SW 1271 (cell line): ENCODE data around the gene PLEK.
"Not testable (repeated sequence)": the region's sequence is repeated elsewhere in the genome, so short reads cannot be mapped to it uniquely, and the experiment has no call there.

Source experiments
- DNase-seq, 2 experiments: peaks; one replicate each; lab custom pipeline; 2025; lab: John Stamatoyannopoulos, UW

The PLEK gene

DNA sequence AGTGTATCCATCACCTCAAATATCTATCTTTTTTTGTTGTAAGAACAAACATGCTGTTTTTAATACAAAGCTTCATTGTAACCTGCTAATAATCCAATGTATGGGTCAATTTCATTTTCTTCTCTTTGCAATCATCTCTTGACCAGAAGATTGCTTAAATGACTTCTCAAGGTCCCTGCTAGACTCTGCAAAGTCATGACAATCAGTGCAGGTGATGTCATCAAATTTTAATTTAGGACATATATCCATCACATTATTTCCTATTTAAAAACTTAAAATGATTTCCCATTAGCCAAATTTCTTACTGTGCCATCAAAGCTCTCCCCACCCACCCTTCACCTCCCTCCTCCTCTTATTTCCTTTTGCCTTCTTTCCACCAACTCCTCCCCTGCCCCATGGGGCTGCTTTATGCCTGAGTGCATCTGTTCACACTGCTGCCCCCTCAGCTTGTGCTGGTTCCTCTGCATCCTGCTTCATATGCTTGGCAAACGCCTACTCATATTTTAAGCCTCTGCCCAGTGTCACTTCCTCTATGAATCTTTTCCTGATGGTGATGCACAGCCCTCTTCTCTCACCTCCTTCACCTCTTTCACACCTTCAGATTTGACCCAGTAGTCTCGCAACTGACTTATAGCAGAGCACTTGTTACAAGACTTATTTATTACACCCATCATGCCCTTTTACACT is 20.3 kb downstream of the PLEK start:
- no peak for DNase-seq

- DNase-seq = no peak
Measured at GRCh38 chr2:68385907-68386287, 20.8 kb downstream of the PLEK start.

DNA sequence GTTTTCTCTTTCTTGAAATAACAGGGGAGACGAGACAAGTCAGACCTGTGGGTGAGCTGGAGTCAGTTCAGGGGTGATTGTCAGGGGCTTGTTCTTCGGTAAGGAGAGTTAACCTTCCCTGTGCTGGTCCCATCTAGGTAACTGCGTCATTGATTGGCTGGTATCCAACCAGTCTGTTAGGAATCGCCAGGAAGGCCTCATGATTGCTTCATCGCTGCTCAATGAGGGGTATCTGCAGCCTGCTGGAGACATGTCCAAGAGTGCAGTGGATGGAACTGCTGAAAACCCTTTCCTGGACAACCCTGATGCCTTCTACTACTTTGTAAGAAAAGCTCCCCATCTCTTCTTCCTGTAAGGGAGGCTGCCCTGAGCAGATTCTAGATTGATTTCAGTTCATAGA is 21.3 kb downstream of the PLEK start:
- no peak for DNase-seq

DNA sequence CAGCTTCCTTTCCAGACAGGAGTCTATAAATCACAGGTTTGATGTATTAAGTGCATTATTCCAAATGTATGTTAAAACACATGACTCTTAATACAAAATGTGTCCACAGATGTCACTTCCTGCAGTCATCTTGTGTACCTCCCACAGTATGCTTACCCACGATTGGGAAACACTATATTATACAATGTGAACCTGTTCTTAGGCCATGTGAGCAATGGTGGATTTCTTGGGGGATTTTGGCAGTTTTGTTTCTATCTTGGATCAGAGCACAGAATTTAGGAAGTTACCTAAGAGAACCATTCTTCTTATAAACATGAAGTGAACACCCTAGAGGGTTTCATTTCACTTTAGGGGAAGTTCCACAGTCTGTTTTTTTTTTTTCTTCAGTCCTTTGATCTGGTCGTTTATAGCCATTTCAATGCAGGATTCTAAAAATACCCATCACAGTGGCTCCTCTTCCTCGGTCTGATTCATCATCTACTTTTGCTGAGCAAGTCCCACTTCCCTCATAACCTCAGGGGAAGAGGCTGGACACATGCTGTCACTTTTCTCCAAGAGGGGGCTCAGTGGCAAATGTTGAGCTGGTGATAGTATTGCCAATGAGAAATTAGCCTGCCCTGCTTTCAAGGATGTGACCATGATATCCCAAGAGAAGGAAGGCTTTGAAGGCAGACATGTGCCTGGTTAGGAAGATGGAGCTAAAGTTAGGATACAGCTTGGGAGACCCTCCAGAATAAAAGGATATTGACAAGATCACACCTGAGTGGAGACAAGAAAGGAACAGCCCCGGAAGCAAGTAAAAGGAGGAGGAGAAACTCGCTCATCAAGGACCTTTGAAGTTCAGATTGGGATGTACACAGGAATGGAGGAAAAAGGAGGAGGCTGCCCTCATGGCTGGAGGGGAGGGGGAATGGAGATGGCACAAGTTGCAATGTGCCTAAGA is 22.6 kb downstream of the PLEK start:
- no peak for DNase-seq

DNA sequence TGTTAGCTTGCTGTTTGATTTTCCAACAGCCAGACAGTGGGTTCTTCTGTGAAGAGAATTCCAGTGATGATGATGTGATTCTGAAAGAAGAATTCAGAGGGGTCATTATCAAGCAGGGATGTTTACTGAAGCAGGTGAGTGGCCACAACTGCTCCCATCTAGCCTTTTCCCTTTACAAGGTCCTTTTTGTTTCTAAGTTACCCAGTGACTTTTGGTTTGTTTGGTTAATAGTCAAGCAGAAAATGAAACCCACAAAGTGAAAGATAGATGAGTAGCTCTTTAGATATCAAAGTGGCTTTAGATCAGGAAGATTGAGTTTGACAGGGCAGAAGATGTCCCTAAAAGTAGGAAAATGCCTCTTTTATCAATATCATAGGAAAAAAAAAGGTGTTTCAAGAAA is 23.3 kb downstream of the PLEK start:
- DNase-seq = no peak

GRCh38 chr2:68388772-68389171 is 23.7 kb downstream of the PLEK start:
- no peak for DNase-seq

- no peak for DNase-seq
Measured at GRCh38 chr2:68390114-68390513, 25.0 kb downstream of the PLEK start.

GRCh38 chr2:68390586-68390985 is 25.5 kb downstream of the PLEK start:
- no peak for DNase-seq

- DNase-seq = no peak
Measured at GRCh38 chr2:68391099-68391498, 26.0 kb downstream of the PLEK start.

DNA sequence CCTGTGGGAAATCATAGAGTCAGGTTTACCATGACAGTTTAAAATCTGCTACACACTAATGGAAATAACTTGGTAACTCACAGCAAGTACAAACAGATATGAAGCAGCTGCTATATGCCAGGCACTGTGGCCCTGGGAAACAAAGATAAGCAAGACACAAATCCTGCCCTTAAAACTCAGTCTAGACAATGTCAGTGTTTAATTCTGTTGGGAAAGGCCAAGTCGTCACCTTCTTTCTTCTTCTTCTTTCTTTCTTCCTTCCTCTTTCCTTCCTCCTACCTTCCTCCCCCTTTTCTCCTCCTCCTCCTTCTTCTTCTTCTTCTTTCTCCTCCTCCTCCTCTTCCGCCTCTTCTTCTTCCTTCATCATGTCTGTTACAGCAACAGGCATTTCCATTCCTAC is 26.8 kb downstream of the PLEK start:
- DNase-seq = no peak

DNA sequence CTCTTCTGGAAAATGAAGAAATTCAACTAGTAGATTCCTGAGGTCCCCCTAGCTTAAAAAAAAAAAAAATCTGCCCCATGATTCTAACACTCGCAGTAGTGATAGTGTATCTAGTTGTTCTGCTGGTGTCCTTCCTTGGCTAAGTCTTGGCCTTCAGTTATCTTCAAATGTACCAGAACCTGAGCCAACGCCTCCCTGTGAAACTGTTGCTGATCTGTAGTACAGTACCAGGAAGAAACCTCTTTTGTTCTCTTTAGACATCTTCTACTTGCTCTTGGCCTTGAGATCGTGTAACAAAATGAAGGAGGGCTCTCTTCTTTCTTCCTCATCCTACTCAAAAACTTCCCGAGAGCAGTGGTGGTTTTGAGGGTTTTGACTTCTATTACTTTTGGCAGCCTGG is 31.0 kb downstream of the PLEK start:
- DNase-seq = no peak

GRCh38 chr2:68397704-68398263 is 32.7 kb downstream of the PLEK start:
- DNase-seq = not testable (repeated sequence)

- DNase-seq = no peak
Measured at GRCh38 chr2:68403199-68403644, 38.1 kb downstream of the PLEK start.

- DNase-seq = no peak
Measured at GRCh38 chr2:68404164-68404563, 39.1 kb downstream of the PLEK start.

DNA sequence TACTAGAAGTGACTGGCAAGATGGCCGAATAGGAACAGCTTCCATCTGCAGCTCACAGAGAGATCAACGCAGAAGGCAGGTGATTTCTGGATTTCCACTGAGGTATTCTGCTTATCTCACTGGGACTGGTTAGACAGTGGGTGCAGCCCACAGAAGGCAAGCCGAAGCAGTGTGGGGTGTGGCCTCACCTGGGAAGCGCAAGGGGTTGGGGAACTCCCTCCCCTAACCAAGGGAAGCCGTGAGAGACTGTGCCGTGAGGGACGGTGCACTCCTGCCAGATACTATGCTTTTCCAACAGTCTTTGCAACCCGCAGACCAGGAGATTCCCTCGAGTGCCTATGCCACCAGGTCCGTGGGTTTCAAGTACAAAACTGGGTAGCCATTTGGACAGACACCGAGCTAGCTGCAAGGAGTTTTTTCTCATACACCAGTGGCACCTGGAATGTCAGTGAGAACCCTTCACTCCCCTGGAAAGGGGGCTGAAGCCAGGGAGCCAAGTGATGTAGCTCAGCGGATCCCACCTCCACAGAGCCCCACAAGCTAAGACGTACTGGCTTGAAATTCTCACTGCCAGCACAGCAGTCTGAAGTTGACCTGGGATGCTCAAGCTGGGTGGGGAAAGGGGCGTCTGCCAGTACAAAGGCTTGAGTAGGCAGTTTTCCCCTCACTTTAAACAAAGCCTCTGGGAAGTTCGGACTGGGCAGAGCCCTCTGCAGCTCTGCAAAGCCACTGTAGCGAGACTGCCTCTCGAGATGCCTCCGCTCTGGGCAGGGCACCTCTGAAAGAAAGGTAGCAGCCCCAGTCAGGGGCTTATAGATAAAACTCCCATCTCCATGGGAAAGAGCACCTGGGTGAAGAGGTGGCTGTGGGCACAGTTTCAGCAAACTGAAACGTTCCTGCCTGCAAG is 40.1 kb downstream of the PLEK start:
- DNase-seq = no peak

DNA sequence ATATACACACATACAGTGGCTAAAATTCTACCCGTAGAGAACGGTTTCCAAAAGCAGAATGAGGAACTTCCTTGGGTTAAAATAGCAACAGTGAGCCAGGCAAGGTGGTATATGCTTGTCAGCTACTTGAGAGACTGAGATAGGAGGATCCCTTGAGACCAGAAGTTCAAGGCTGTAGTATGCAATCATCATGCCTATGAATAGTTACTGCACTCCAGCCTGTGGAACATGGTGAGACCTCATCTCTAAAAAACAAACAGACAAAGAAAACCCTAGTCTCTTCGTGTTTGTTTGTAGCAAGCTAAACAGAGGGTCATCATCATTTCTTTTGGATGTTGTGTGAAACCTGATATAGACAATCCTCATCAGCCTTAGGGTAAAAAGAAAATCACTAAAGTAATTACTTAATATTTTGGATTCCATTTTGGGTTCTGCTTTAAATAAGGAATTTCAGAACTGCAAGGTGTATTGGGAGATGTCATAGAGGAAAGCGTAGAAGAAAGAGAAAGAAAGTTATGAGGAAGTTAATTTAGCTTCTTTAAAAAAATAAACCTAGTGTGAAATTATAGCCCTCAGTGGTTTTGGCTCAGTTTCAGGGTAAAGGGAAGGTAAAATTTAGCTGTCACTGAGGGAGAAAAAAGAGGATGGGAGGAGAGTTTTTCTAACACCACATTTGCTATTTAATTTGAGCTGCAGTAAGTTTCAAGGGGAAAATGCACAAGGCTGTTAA is 46.5 kb downstream of the PLEK start:
- DNase-seq = no peak

DNA sequence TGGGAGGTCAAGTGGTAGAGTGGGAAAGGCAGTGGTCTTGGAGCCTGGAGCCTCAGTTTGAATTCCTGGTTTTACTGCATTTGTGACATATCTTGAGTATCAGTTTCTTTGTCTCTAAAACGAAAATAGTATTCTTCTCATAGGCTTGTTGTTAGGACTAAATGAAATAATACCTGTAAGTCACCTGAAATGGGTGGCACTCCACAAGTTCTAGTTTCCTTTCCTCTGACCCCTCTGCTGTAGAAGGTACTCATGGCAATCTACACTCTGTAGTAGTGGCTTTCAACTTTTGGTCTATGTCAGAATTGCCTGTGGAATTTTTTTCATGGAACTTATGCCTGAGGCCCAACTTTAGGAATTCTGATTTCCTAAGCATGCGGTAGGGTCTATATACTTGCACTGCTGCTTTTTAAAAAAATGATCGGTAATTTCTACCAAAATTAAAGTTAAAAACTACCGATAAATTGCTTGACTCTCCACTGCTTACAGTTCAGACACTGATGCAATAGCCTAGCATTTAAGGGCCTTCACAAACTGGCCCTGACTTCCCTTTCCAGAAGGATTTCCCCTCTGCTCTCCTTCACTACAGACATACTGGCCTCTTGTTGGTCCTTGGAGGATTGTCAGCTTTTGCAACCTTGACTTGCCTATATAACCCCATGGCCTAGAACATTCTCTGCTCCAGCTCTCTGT is 47.2 kb downstream of the PLEK start:
- no peak for DNase-seq

DNA sequence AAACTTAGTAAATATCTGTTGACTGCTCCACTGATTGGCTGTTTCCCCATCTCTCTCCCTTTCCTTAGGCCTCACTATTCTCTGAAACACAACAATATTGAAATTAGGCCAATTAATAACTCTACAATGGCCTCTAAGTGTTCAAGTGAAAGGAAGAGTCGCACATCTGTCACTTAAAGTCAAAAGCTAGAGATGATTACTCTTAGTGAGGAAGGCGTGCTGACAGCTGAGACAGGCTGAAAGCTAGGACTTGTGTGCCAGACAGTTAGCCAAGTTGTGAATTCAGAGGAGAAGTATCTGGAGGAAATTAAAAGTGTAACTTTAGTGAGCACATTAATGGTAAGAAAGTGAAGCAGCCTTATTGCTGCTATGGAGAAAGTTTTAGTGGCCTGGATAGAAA is 48.4 kb downstream of the PLEK start:
- no peak for DNase-seq

GRCh38 chr2:68414452-68414851 is 49.4 kb downstream of the PLEK start:
- no peak for DNase-seq

GRCh38 chr2:68414876-68415275 is 49.8 kb downstream of the PLEK start:
- DNase-seq = no peak

- DNase-seq = no peak
Measured at GRCh38 chr2:68415521-68415920, 50.4 kb downstream of the PLEK start.
